ENCODE results near the gene CREM. TPM values are rescaled to one million over a fixed set of nuclear protein-coding genes. Genes with fewer than 3 reads are reported as not detected.
A peak's percentile ranks its signal among the peaks of the same experiment; 100 is the strongest.

Gene CREM
- total and polyA plus RNA-seq, 2 of the 8 experiments (the other 6 are each of a cell fraction or from before 2014, with no cell fraction given): 18.7 to 21.9 TPM

GRCh38 chr10:35090162-35090954, 36.3 kb upstream of the CREM start, which contains the start of gene CUL2:
Gene CUL2 (minus strand): TSS chr10:35090341. CDS start chr10:35071317, 19,024 bp downstream.
- H4K20me1 ChIP-seq (replicated peaks in 1 of 2; ENCODE audit: control insufficient read depth in 1 of 2, insufficient read depth in 2 of 2, low read length in 2 of 2): peaks cover 0 to 1% of the 10 kb centered on the region in 2 experiments
- peak within 1 kb of the TSS; percentile 47; the same call in 1 of the 2 replicates for H4K8ac ChIP-seq (ENCODE audit: extremely low read depth, insufficient read depth, low read length)
- H3K4me2 ChIP-seq (ENCODE audit: insufficient read depth in 1 of 2, low read depth in 2 of 2, low read length in 2 of 2): peak within 1 kb of the TSS; percentile 86 to 91
- H3K79me1 ChIP-seq (ENCODE audit: low read depth, low read length): peaks cover 2% of the 10 kb centered on the region; the same call in 1 of the 2 replicates
- H3K9ac ChIP-seq (replicated peaks in 1 of 4; ENCODE audit: extremely low read depth in 1 of 4, low read depth in 3 of 4, low read length in 3 of 4): peak within 1 kb of the TSS; percentile 69 to 88 (median 80)
- FAIRE-seq (no peak), DNase-seq (ENCODE audit: low read depth in 1 of 2, low spot score in 2 of 2) (peak; percentile 62 to 97)
- peaks cover 7% of the 10 kb centered on the region for H3K23me2 ChIP-seq (ENCODE audit: low read depth, low read length)
- H2BK15ac ChIP-seq (ENCODE audit: low read length): no peak within 1 kb of the TSS
- peak within 1 kb of the TSS; percentile 99 for H2AFZ ChIP-seq (ENCODE audit: low read length)
- H4K91ac ChIP-seq (replicated peaks; ENCODE audit: insufficient read length, low read length): peak within 1 kb of the TSS; percentile 75
- no peak within 1 kb of the TSS for H2BK12ac ChIP-seq (ENCODE audit: low read depth, low read length)
- no peak within 1 kb of the TSS for H2BK120ac ChIP-seq (replicated peaks; ENCODE audit: low read depth, low read length)
- H2BK5ac ChIP-seq (ENCODE audit: low read depth, low read length): peak within 1 kb of the TSS; percentile 95
- H3K9me3 ChIP-seq (ENCODE audit: insufficient read depth in 2 of 2, low read depth in 1 of 2, low read length in 1 of 2): peaks cover 0 to 6% of the 10 kb centered on the region in 2 experiments; a peak in 2 of 4 replicates
- no peaks in the 10 kb centered on the region for H3K4me1 ChIP-seq (replicated peaks in 1 of 4; ENCODE audit: control insufficient read depth in 3 of 4, insufficient read depth in 4 of 4, low read length in 3 of 4)
- H3K56ac ChIP-seq (replicated peaks; ENCODE audit: insufficient read length, low read depth, low read length): no peak within 1 kb of the TSS
- no peak within 1 kb of the TSS for H3K23ac ChIP-seq (ENCODE audit: insufficient read length)
- H3K4ac ChIP-seq (replicated peaks; ENCODE audit: insufficient read length, low read depth, low read length): no peak within 1 kb of the TSS
- peak within 1 kb of the TSS; percentile 89 to 97 (median 95) for H3K4me3 ChIP-seq (ENCODE audit: extremely low read depth in 1 of 4, insufficient read depth in 2 of 4, low read depth in 3 of 4, low read length in 4 of 4)
- H2AK5ac ChIP-seq (ENCODE audit: low read depth, low read length): no peak within 1 kb of the TSS
- H3K14ac ChIP-seq (ENCODE audit: insufficient read length): no peak within 1 kb of the TSS
- peak within 1 kb of the TSS; percentile 49 for H4K5ac ChIP-seq (ENCODE audit: insufficient read length, low read depth, low read length)
- 0% methylated on average over 23 of the region's 59 CpGs; no CpG with 5 or more reads in 1 of the 2 experiments for WGBS, 2 experiments (ENCODE audit: extremely low coverage in 1 of 2, insufficient coverage in 1 of 2, insufficient read length in 1 of 2, insufficient replicate concordance in 2 of 2, low coverage in 1 of 2, low lambda C conversion rate in 2 of 2, missing lambda C conversion rate in 1 of 2)
- peak within 1 kb of the TSS; percentile 93 for H3K18ac ChIP-seq (ENCODE audit: extremely low read depth, low read length)
- H2BK20ac ChIP-seq (ENCODE audit: low read length): no peak within 1 kb of the TSS
- no peaks in the 10 kb centered on the region for H3K27me3 ChIP-seq (replicated peaks in 1 of 4; ENCODE audit: control insufficient read depth in 3 of 4, extremely low read depth in 1 of 4, insufficient read depth in 3 of 4, low read length in 3 of 4)
- no peaks in the 10 kb centered on the region for H3K36me3 ChIP-seq (ENCODE audit: control insufficient read depth in 2 of 4, insufficient read depth in 4 of 4, low read length in 3 of 4)
- POLR2A ChIA-PET (ENCODE audit: partially characterized antibody): interaction anchor here (0.6 to 1.5 kb wide), 3 partner anchors 9 to 60 kb away, joined by 3 to 6 read pairs (median 3); no protein-coding TSS in a partner anchor
- H3K27ac ChIP-seq (ENCODE audit: low read depth, low read length): peak within 1 kb of the TSS; percentile 77; the same call in 1 of the 2 replicates
- CTCF ChIA-PET (ENCODE audit: partially characterized antibody): interaction anchor here (1.7 kb wide), 1 partner anchor 96 kb away, joined by 5 read pairs; no protein-coding TSS in a partner anchor
- H3K79me2 ChIP-seq (ENCODE audit: control insufficient read depth in 1 of 2, insufficient read depth in 2 of 2, low read length in 2 of 2): peaks cover 3 to 41% of the 10 kb centered on the region in 2 experiments; a peak in 3 of 4 replicates
- TF ChIP-seq SP2 (IDR thresholded peaks at IDR 0.05; ENCODE audit: low read length): no peak
- TF ChIP-seq SUZ12 (IDR thresholded peaks at IDR 0.05; ENCODE audit: low read length): no peak
- peak; percentile 86 for TF ChIP-seq CHD1 (IDR thresholded peaks at IDR 0.05; ENCODE audit: low read depth, low read length)
- peak; percentile 67; the same call in 1 of the 2 replicates for TF ChIP-seq YY1 (IDR thresholded peaks at IDR 0.05; ENCODE audit: low read depth, low read length)
- peak; percentile 82 for TF ChIP-seq JUND (IDR thresholded peaks at IDR 0.05; ENCODE audit: low read length)
- no peak for TF ChIP-seq SAP30 (IDR thresholded peaks at IDR 0.05; ENCODE audit: insufficient read depth, insufficient replicate concordance, low read length)
- TF ChIP-seq PHF8 (conservative IDR thresholded peaks at IDR 0.05; ENCODE audit: low read depth, low read length): peak; percentile 61; the same call in 1 of the 2 replicates
- peak; percentile 39; the same call in 1 of the 2 replicates for TF ChIP-seq CREB1 (IDR thresholded peaks at IDR 0.05)
- no peak for TF ChIP-seq GTF2F1 (IDR thresholded peaks at IDR 0.05; ENCODE audit: borderline replicate concordance, low read depth, low read length)
- peak; percentile 30; the same call in 1 of the 2 replicates for TF ChIP-seq MAX (IDR thresholded peaks at IDR 0.05)
- TF ChIP-seq CHD2 (IDR thresholded peaks at IDR 0.05; ENCODE audit: low read length): no peak
